ENCODE results near the gene RABGAP1.

Gene RABGAP1

GRCh38 chr9:123084256-123084655 is 143.4 kb downstream of the RABGAP1 start:
- no peak overlapping the region for H3K4me3 ChIP-seq (ENCODE audit: low read depth, low read length)
- DNase-seq (ENCODE audit: low read depth), result no peak
- TF ChIP-seq CTCF (IDR thresholded peaks at IDR 0.05; ENCODE audit: low read depth, low read length, missing control alignments), result no peak

- no peak overlapping the region for H3K4me3 ChIP-seq (ENCODE audit: low read depth, low read length)
- no peak for TF ChIP-seq CTCF (IDR thresholded peaks at IDR 0.05; ENCODE audit: low read depth, low read length, missing control alignments)
- no peak for DNase-seq (ENCODE audit: low read depth)
These were observed 145.1 kb downstream of the RABGAP1 start for GRCh38 chr9:123085916-123086315.

DNA sequence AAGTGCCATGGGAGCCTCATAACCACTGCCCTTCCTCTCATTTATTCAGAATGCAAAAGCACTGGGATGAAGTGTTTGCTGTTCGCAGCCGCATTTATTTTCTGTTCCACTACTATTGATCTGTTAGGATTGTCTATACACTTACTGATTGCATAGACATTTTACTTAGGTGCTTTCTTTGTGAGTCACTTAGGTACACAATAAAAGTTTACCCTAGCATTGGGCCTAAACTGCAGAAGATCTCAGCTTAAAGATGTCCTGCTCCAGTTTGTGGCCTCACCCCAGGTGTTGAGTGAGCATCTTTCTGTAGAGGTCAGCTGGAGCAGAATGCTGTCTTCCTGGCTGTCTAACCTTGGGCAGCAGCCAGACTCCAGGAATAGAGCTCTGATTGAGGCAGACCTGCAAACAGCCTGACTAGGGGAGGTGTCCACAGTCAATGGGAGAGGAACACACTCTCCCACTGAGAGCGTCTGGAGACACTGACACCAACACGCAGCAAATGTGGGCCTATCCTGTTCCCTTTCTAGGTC is 146.6 kb downstream of the RABGAP1 start:
- H3K4me3 ChIP-seq (ENCODE audit: low read depth, low read length), result no peak overlapping the region
- no peak for TF ChIP-seq CTCF (IDR thresholded peaks at IDR 0.05; ENCODE audit: low read depth, low read length, missing control alignments)
- DNase-seq (ENCODE audit: low read depth), result no peak

DNA sequence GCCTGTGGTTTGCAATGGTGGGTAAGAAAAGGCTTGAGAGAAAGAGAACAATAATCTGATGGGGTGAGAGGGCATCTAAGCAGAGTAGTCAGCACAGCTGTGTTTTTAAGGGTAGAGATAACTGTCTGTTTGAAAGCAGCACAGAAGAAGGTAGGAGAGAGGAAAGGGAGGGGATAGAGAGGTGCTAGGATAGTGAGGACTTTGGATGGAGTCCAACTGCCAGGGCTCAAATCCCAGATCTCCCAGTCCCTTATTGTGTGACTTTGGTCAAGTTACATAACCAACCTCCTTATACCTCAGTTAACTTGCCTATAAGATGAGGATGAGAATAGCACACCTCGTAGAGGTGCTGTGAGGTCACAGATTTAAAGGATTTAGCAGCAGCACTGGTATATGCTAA is 148.2 kb downstream of the RABGAP1 start:
- no peak for DNase-seq (ENCODE audit: low read depth)
- no peak overlapping the region for H3K4me3 ChIP-seq (ENCODE audit: low read depth, low read length)
- no peak for TF ChIP-seq CTCF (IDR thresholded peaks at IDR 0.05; ENCODE audit: low read depth, low read length, missing control alignments)

DNA sequence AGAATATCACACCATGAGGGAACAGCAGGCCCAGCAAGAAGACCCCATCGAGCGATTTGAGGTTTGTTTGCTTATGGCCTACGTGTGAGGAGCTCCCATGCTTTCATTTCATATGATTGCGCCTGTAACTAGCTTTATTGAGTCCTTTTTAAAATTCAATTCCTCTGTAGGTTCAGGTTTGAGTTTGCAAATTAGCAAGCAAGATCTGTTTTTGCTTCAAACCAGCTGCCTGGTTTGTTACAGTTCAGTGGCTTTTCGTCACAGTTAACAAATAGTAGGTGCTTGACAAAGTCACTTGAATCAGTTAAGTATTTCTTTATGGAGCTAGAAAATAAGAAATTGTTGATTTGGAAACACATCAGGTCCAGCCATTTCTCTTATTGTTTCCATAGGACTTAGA is 149.0 kb downstream of the RABGAP1 start:
- no peak for DNase-seq (ENCODE audit: low read depth)
- TF ChIP-seq CTCF (IDR thresholded peaks at IDR 0.05; ENCODE audit: low read depth, low read length, missing control alignments), result no peak
- H3K4me3 ChIP-seq (ENCODE audit: low read depth, low read length), result no peak overlapping the region

DNA sequence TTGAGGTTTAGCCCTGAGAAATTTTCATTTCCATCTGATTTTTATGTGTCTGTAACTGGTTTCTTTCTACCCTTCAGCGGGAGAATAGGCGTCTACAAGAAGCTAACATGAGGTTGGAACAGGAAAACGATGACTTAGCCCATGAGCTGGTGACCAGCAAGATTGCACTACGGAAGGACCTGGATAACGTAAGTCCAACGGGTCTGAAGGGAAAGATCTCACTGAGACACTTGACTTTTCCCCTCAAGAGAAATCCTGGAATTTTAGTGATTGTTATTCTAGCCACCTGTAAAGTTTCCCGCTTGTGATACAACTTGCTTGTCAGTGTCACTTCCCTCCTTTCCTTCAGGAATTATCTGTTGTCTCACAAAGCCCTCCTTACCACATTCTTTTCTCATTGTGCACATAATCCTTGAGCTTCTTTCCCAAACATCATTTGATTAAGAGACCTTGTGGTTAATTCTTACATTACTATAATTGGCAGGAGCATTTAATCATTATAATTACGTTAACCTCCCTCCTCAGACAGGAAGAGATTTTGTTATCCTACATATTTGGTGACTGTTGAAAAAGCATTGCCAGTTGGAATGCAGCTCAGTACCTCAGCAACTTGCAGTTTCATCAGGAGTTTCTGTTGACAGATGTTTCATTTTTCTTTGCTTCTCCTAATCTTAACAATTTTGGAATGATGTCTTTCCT is 149.5 kb downstream of the RABGAP1 start:
- H3K4me3 ChIP-seq (ENCODE audit: low read depth, low read length), result no peak overlapping the region
- DNase-seq (ENCODE audit: low read depth), result no peak
- no peak for TF ChIP-seq CTCF (IDR thresholded peaks at IDR 0.05; ENCODE audit: low read depth, low read length, missing control alignments)

GRCh38 chr9:123090956-123091355 is 150.1 kb downstream of the RABGAP1 start:
- no peak for TF ChIP-seq CTCF (IDR thresholded peaks at IDR 0.05; ENCODE audit: low read depth, low read length, missing control alignments)
- DNase-seq (ENCODE audit: low read depth), result no peak
- no peak overlapping the region for H3K4me3 ChIP-seq (ENCODE audit: low read depth, low read length)

Data from GM12864 (cell line).